ENCODE data around the gene PIBF1. TPM values are rescaled to one million over a fixed set of nuclear protein-coding genes. Genes with fewer than 3 reads are reported as not detected.
"Not testable (repeated sequence)": the region's sequence is repeated elsewhere in the genome, so short reads cannot be mapped to it uniquely, and the experiment has no call there.

Gene PIBF1
- total RNA-seq, 3 donors from 2014 or later: 22.2 to 39.7 (median 26.5) TPM

GRCh38 chr13:72823081-72823480 lies 41.1 kb downstream of the PIBF1 start:
- intact Hi-C loops (cut with DNase I; ENCODE audit: low total_unique reads): no loop called here
- H3K4me1 ChIP-seq: no peaks in the 10 kb centered on the region
- no peaks in the 10 kb centered on the region for H3K27me3 ChIP-seq
- no peaks in the 10 kb centered on the region for H3K9me3 ChIP-seq
- no peak for DNase-seq (ENCODE audit: low spot score in 2 of 2)
- H3K27ac ChIP-seq: no peak overlapping the region
- no peak overlapping the region for H3K4me3 ChIP-seq
- no peak for TF ChIP-seq POLR2AphosphoS5 (IDR thresholded peaks at IDR 0.05)
- no peak for TF ChIP-seq CTCF (IDR thresholded peaks at IDR 0.05)
- no peak for TF ChIP-seq POLR2A (IDR thresholded peaks at IDR 0.05)
- H3K36me3 ChIP-seq: no peaks in the 10 kb centered on the region

GRCh38 chr13:72823724-72824123 lies 41.8 kb downstream of the PIBF1 start:
- DNase-seq (ENCODE audit: low spot score in 2 of 2): no peak
- Histone ChIP-seq H3K27ac (no peak overlapping the region), H3K27me3 (no peaks in the 10 kb centered on the region), H3K9me3 (no peaks in the 10 kb centered on the region), H3K36me3 (no peaks in the 10 kb centered on the region), H3K4me3 (no peak overlapping the region), H3K4me1 (no peaks in the 10 kb centered on the region)
- intact Hi-C loops (cut with DNase I; ENCODE audit: low total_unique reads): no loop called here
- TF ChIP-seq POLR2AphosphoS5 (IDR thresholded peaks at IDR 0.05): no peak
- no peak for TF ChIP-seq POLR2A (IDR thresholded peaks at IDR 0.05)
- TF ChIP-seq CTCF (IDR thresholded peaks at IDR 0.05): no peak

GRCh38 chr13:72834601-72835000 lies 52.7 kb downstream of the PIBF1 start:
- H3K27me3 ChIP-seq: no peaks in the 10 kb centered on the region
- H3K4me1 ChIP-seq: no peaks in the 10 kb centered on the region
- no peaks in the 10 kb centered on the region for H3K36me3 ChIP-seq
- intact Hi-C loops (cut with DNase I; ENCODE audit: low total_unique reads): no loop called here
- TF ChIP-seq POLR2A (IDR thresholded peaks at IDR 0.05): no peak
- no peak for TF ChIP-seq POLR2AphosphoS5 (IDR thresholded peaks at IDR 0.05)
- no peak for TF ChIP-seq CTCF (IDR thresholded peaks at IDR 0.05)
- H3K27ac ChIP-seq: no peak overlapping the region
- no peak overlapping the region for H3K4me3 ChIP-seq
- H3K9me3 ChIP-seq: no peaks in the 10 kb centered on the region
- no peak for DNase-seq (ENCODE audit: low spot score in 2 of 2)

GRCh38 chr13:72839831-72840426 lies 58.0 kb downstream of the PIBF1 start:
- H3K4me1 ChIP-seq: no peaks in the 10 kb centered on the region
- peak in 2 of 3 donors; percentile 51 to 53 for TF ChIP-seq CTCF (IDR thresholded peaks at IDR 0.05)
- TF ChIP-seq POLR2AphosphoS5 (IDR thresholded peaks at IDR 0.05): no peak
- DNase-seq (ENCODE audit: low spot score in 2 of 2): peak in 1 of 2 donors; percentile 55
- no peaks in the 10 kb centered on the region for H3K36me3 ChIP-seq
- no peak overlapping the region for H3K4me3 ChIP-seq
- no peak overlapping the region for H3K27ac ChIP-seq
- no peaks in the 10 kb centered on the region for H3K9me3 ChIP-seq
- no peaks in the 10 kb centered on the region for H3K27me3 ChIP-seq
- intact Hi-C loops (cut with DNase I; ENCODE audit: low total_unique reads): no loop called here

- no peak for DNase-seq (ENCODE audit: low spot score in 2 of 2)
- no peaks in the 10 kb centered on the region for H3K36me3 ChIP-seq
- TF ChIP-seq POLR2A (IDR thresholded peaks at IDR 0.05) (no peak), CTCF (IDR thresholded peaks at IDR 0.05) (no peak), POLR2AphosphoS5 (IDR thresholded peaks at IDR 0.05) (no peak)
- no peaks in the 10 kb centered on the region for H3K27me3 ChIP-seq
- H3K9me3 ChIP-seq: no peaks in the 10 kb centered on the region
- intact Hi-C loops (cut with DNase I; ENCODE audit: low total_unique reads): no loop called here
- no peak overlapping the region for H3K27ac ChIP-seq
- no peaks in the 10 kb centered on the region for H3K4me1 ChIP-seq
- no peak overlapping the region for H3K4me3 ChIP-seq
Measured at GRCh38 chr13:72842991-72843390, 61.1 kb downstream of the PIBF1 start.

- DNase-seq (ENCODE audit: low spot score in 2 of 2); H3K4me1 ChIP-seq; intact Hi-C loops (cut with DNase I; ENCODE audit: low total_unique reads); H3K9me3 ChIP-seq; H3K4me3 ChIP-seq; H3K27me3 ChIP-seq; H3K27ac ChIP-seq; H3K36me3 ChIP-seq: not testable (repeated sequence)
Measured at GRCh38 chr13:72845148-72845547, 63.2 kb downstream of the PIBF1 start.
